Neutrophil (primary cell): ENCODE data around the gene SCN8A.
"Not testable (repeated sequence)": the region's sequence is repeated elsewhere in the genome, so short reads cannot be mapped to it uniquely, and the experiment has no call there.

Experiments used
- H3K27ac ChIP-seq: fragments of 200-600 bp; sonication (generic); 2 replicates; pipeline ENCODE4 v1.5.1; 2016; ENCODE audit warnings: mild to moderate bottlenecking, moderate library complexity
- H3K27me3 ChIP-seq: fragments of 200-600 bp; sonication (generic); 2 replicates; pipeline ENCODE4 v1.6.0; 2016; ENCODE audit warnings: mild to moderate bottlenecking
- H3K36me3 ChIP-seq: fragments of 200-600 bp; sonication (generic); 2 replicates; pipeline ENCODE4 v1.5.1; 2017
- H3K4me1 ChIP-seq, 2 experiments: fragments of 200-600 bp in 1 of 2; sonication (generic) in 1 of 2; 1 replicate in 1 of 2; 2 replicates in 1 of 2; pipeline versions ENCODE4 v1.5.1 to v1.6.1; 2013 to 2016; ENCODE audit warnings: low read depth in 1 of 2, low read length in 1 of 2, mild to moderate bottlenecking in 1 of 2, moderate library complexity in 1 of 2; ENCODE audit not compliant: control insufficient read depth in 1 of 2, insufficient read depth in 1 of 2
- H3K4me3 ChIP-seq, 2 experiments: fragments of 200-600 bp in 1 of 2; sonication (generic) in 1 of 2; 1 replicate in 1 of 2; 2 replicates in 1 of 2; pipeline ENCODE4 v1.5.1; 2013 to 2016; ENCODE audit warnings: low read depth in 1 of 2, low read length in 1 of 2, mild to moderate bottlenecking in 1 of 2, moderate library complexity in 1 of 2
- H3K9me3 ChIP-seq: fragments of 200-600 bp; sonication (generic); 2 replicates; pipeline ENCODE4 v1.5.1; 2016
- CTCF ChIP-seq: fragments of 200-600 bp; sonication (generic); IDR thresholded peaks from 2 replicates; pipeline ENCODE4 v1.5.1; 2016; ENCODE audit warnings: antibody characterized with exemption

Gene SCN8A

GRCh38 chr12:51825216-51825615 is 234.2 kb downstream of the SCN8A start:
- Histone ChIP-seq H3K27me3 (peaks cover 70% of the 10 kb centered on the region), H3K27ac (no peak overlapping the region), H3K4me3 (no peak overlapping the region), H3K36me3 (no peaks in the 10 kb centered on the region), H3K4me1 (peaks cover 16 to 27% of the 10 kb centered on the region in 2 experiments), H3K9me3 (no peaks in the 10 kb centered on the region)
- TF ChIP-seq CTCF, result no peak

- Histone ChIP-seq H3K4me3 (no peak overlapping the region), H3K27me3 (peaks cover 66% of the 10 kb centered on the region), H3K4me1 (peaks cover 6 to 13% of the 10 kb centered on the region in 2 experiments), H3K27ac (no peak overlapping the region), H3K9me3 (no peaks in the 10 kb centered on the region), H3K36me3 (no peaks in the 10 kb centered on the region)
- TF ChIP-seq CTCF, result no peak
Measured at GRCh38 chr12:51826881-51827280, 235.8 kb downstream of the SCN8A start.

GRCh38 chr12:51827925-51828818 is 237.1 kb downstream of the SCN8A start:
- Histone ChIP-seq H3K9me3 (no peaks in the 10 kb centered on the region), H3K27ac (no peak overlapping the region), H3K4me3 (no peak overlapping the region), H3K36me3 (no peaks in the 10 kb centered on the region), H3K27me3 (peaks cover 66% of the 10 kb centered on the region), H3K4me1 (peaks cover 14 to 24% of the 10 kb centered on the region in 2 experiments)
- no peak for TF ChIP-seq CTCF

- no peak overlapping the region for H3K27ac ChIP-seq
- no peaks in the 10 kb centered on the region for H3K9me3 ChIP-seq
- no peak overlapping the region for H3K4me3 ChIP-seq
- TF ChIP-seq CTCF, result no peak
- H3K36me3 ChIP-seq, result no peaks in the 10 kb centered on the region
- H3K4me1 ChIP-seq, result peaks cover 14 to 24% of the 10 kb centered on the region in 2 experiments
- H3K27me3 ChIP-seq, result peaks cover 68% of the 10 kb centered on the region
Measured at GRCh38 chr12:51829011-51829481, 238.0 kb downstream of the SCN8A start.

- H3K4me1 ChIP-seq, result peaks cover 14 to 24% of the 10 kb centered on the region in 2 experiments
- peaks cover 70% of the 10 kb centered on the region for H3K27me3 ChIP-seq
- no peaks in the 10 kb centered on the region for H3K36me3 ChIP-seq
- no peak overlapping the region for H3K27ac ChIP-seq
- no peak for TF ChIP-seq CTCF
- no peak overlapping the region for H3K4me3 ChIP-seq
- H3K9me3 ChIP-seq, result no peaks in the 10 kb centered on the region
Measured at GRCh38 chr12:51829641-51830040, 238.6 kb downstream of the SCN8A start.

- H3K4me3 ChIP-seq, H3K36me3 ChIP-seq, H3K27ac ChIP-seq, H3K9me3 ChIP-seq: not testable (repeated sequence)
- Histone ChIP-seq H3K27me3 (peaks cover 77% of the 10 kb centered on the region), H3K4me1 (peaks cover 14 to 24% of the 10 kb centered on the region in 2 experiments)
Measured at GRCh38 chr12:51831817-51832216, 240.8 kb downstream of the SCN8A start.
